Sigmoid colon (tissue), 7 donors: Measurements from ENCODE around the gene GRIA1. TPM values are rescaled to one million over a fixed set of nuclear protein-coding genes. Genes with fewer than 3 reads are reported as not detected.

ENCODE experiments used
- DNase-seq: peaks from one replicate; pipeline ENCODE4 v3.0.0-alpha.2; 2019
- H3K27ac ChIP-seq, 4 donors: fragments of 200-600 bp; sonication (generic); one replicate each; pipeline ENCODE4 v1.5.1; 2016 to 2019; ENCODE audit warnings: mild to moderate bottlenecking in 1 of 4
- H3K27me3 ChIP-seq, 3 donors: fragments of 200-600 bp; sonication (generic); one replicate each; pipeline ENCODE4 v1.5.1; 2019; ENCODE audit warnings: mild to moderate bottlenecking in 1 of 3
- H3K36me3 ChIP-seq, 4 donors: fragments of 200-600 bp; sonication (generic); one replicate each; pipeline ENCODE4 v1.5.1; 2016 to 2019
- H3K4me1 ChIP-seq, 4 donors: fragments of 200-600 bp; sonication (generic); one replicate each; pipeline ENCODE4 v1.5.1; 2017 to 2019
- H3K4me3 ChIP-seq, 4 donors: fragments of 200-600 bp; sonication (generic); one replicate each; pipeline ENCODE4 v1.5.1; 2017 to 2019; ENCODE audit warnings: mild to moderate bottlenecking in 2 of 4, moderate library complexity in 1 of 4
- H3K9me3 ChIP-seq, 4 donors: fragments of 200-600 bp in 3 of 4; sonication (generic) in 3 of 4; one replicate each; pipeline versions ENCODE4 v1.5.1 to v1.6.1; 2013 to 2019
- EP300 ChIP-seq, 4 donors: sonication (generic); formaldehyde crosslinking; IDR thresholded peaks; one replicate each; pipeline ENCODE4 v1.6.1; 2017; ENCODE audit warnings: antibody characterized with exemption in 4 of 4
- POLR2A ChIP-seq, 2 donors: fragments of 450-650 bp; IDR thresholded peaks; one replicate each; pipeline ENCODE4 v1.6.1; 2016; ENCODE audit warnings: antibody characterized with exemption in 2 of 2, mild to moderate bottlenecking in 2 of 2, moderate library complexity in 2 of 2
- POLR2AphosphoS5 ChIP-seq, 4 donors: sonication (generic); formaldehyde crosslinking; IDR thresholded peaks; one replicate each; pipeline ENCODE4 v1.6.1; 2017; ENCODE audit warnings: antibody characterized with exemption in 4 of 4
- WGBS, 2 donors: extraction: QIAGEN DNeasy Blood & Tissue Kit; methylation state at CpG; one replicate each; pipeline ENCODE4 v1.1.7; 2013; 5-methylcytosine and 5-hydroxymethylcytosine counted together
- intact Hi-C: fragments of 100-400 bp; cut with DNase I; formaldehyde crosslinking; loops from one replicate; pipeline ENCODE4 v1.15.1; 2023
- polyA plus RNA-seq, 3 donors: library from polyadenylated mRNA; stranded (reverse); fragments of 200-250 nt; gene quantifications; one replicate each; pipeline ENCODE4 v1.2.3, GENCODE V29; 2013
- total RNA-seq, 4 donors: library from RNA; depleted of rRNA; stranded (reverse); fragments of >200 nt; gene quantifications; one replicate each; pipeline ENCODE4 v1.1.0, GENCODE V29; 2016
- TF ChIP-seq, protein P1 (sequence below), 4 experiments: fragments of 450-650 bp in 3 of 4; fragments of 200-600 bp in 1 of 4; IDR thresholded peaks; one replicate each; pipeline ENCODE4 v1.5.1; 2016 to 2019; ENCODE audit warnings: antibody characterized with exemption in 4 of 4, mild to moderate bottlenecking in 3 of 4, moderate library complexity in 2 of 4
- donor health status: healthy with polysubstance abuse.
- donor health status: Bipolar disorder and iron deficiency.
- donor health status: healthy.

GRIA1 gene
- total and polyA plus RNA-seq, 7 donors: under 0.01 to 1.5 (median 0.51) TPM; not detected in 1

GRCh38 chr5:153784277-153784676 is 293.8 kb downstream of the GRIA1 start:
- Histone ChIP-seq H3K36me3 (no peaks in the 10 kb centered on the region), H3K27me3 (no peaks in the 10 kb centered on the region), H3K4me3 (no peak overlapping the region), H3K4me1 (no peaks in the 10 kb centered on the region), H3K27ac (no peak overlapping the region), H3K9me3 (no peaks in the 10 kb centered on the region)
- TF ChIP-seq, protein P1, sequence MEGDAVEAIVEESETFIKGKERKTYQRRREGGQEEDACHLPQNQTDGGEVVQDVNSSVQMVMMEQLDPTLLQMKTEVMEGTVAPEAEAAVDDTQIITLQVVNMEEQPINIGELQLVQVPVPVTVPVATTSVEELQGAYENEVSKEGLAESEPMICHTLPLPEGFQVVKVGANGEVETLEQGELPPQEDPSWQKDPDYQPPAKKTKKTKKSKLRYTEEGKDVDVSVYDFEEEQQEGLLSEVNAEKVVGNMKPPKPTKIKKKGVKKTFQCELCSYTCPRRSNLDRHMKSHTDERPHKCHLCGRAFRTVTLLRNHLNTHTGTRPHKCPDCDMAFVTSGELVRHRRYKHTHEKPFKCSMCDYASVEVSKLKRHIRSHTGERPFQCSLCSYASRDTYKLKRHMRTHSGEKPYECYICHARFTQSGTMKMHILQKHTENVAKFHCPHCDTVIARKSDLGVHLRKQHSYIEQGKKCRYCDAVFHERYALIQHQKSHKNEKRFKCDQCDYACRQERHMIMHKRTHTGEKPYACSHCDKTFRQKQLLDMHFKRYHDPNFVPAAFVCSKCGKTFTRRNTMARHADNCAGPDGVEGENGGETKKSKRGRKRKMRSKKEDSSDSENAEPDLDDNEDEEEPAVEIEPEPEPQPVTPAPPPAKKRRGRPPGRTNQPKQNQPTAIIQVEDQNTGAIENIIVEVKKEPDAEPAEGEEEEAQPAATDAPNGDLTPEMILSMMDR (IDR thresholded peaks at IDR 0.05): no peak
- no peak for TF ChIP-seq EP300 (IDR thresholded peaks at IDR 0.05)
- TF ChIP-seq POLR2A (IDR thresholded peaks at IDR 0.05): no peak
- TF ChIP-seq POLR2AphosphoS5 (IDR thresholded peaks at IDR 0.05): no peak
- no peak for DNase-seq
- intact Hi-C loops: no loop called here
- WGBS, 2 donors: 79 to 81% methylated on average over 3 of the region's 3 CpGs

DNA sequence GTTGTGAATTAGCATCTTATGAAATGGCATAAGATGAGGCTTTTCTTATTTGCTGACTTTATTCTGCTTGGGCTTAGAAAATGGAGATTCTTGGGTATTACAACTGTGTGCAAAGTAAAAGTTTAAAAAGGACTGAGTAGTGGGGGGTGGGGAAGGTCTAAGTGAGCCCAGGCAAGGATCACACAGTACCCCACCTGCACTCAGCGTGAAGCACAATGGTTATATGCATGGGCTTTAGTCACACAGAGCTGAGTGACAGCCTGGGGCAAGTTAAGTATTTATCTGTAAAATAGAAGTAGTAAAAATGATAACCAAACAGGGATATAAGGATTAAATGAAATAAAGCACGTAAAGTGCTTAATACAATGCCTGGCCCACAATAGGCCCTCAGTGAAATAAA is 300.9 kb downstream of the GRIA1 start:
- no peaks in the 10 kb centered on the region for H3K4me1 ChIP-seq
- H3K27me3 ChIP-seq: no peaks in the 10 kb centered on the region
- 89 to 90% methylated on average over 2 of the region's 2 CpGs for WGBS, 2 donors
- no peak overlapping the region for H3K4me3 ChIP-seq
- DNase-seq: no peak
- no peak overlapping the region for H3K27ac ChIP-seq
- no peaks in the 10 kb centered on the region for H3K9me3 ChIP-seq
- intact Hi-C loops: no loop called here
- TF ChIP-seq POLR2AphosphoS5 (IDR thresholded peaks at IDR 0.05) (no peak), POLR2A (IDR thresholded peaks at IDR 0.05) (no peak)
- H3K36me3 ChIP-seq: no peaks in the 10 kb centered on the region

GRCh38 chr5:153792305-153792704 is 301.8 kb downstream of the GRIA1 start:
- TF ChIP-seq POLR2AphosphoS5 (IDR thresholded peaks at IDR 0.05) (no peak), POLR2A (IDR thresholded peaks at IDR 0.05) (no peak), EP300 (IDR thresholded peaks at IDR 0.05) (no peak)
- TF ChIP-seq, protein P1 (IDR thresholded peaks at IDR 0.05): no peak
- no peak overlapping the region for H3K27ac ChIP-seq
- intact Hi-C loops: no loop called here

GRCh38 chr5:153793699-153794098 is 303.2 kb downstream of the GRIA1 start:
- no peak for TF ChIP-seq POLR2AphosphoS5 (IDR thresholded peaks at IDR 0.05)
- TF ChIP-seq EP300 (IDR thresholded peaks at IDR 0.05): no peak
- no peak for TF ChIP-seq POLR2A (IDR thresholded peaks at IDR 0.05)
- TF ChIP-seq, protein P1 (IDR thresholded peaks at IDR 0.05): no peak
- DNase-seq: no peak
- WGBS, 2 donors: 93 to 98% methylated on average over 1 of the region's 1 CpG
- no peak overlapping the region for H3K4me3 ChIP-seq
- no peaks in the 10 kb centered on the region for H3K9me3 ChIP-seq
- no peaks in the 10 kb centered on the region for H3K27me3 ChIP-seq
- no peaks in the 10 kb centered on the region for H3K4me1 ChIP-seq
- no peaks in the 10 kb centered on the region for H3K36me3 ChIP-seq
- H3K27ac ChIP-seq: no peak overlapping the region
- intact Hi-C loops: no loop called here

More at GRCh38 chr5:153792305-153792704, 301.8 kb downstream of the GRIA1 start:
- H3K36me3 ChIP-seq: no peaks in the 10 kb centered on the region
- H3K9me3 ChIP-seq: no peaks in the 10 kb centered on the region
- H3K27me3 ChIP-seq: no peaks in the 10 kb centered on the region
- H3K4me3 ChIP-seq: no peak overlapping the region
- H3K4me1 ChIP-seq: no peaks in the 10 kb centered on the region
- no peak for DNase-seq

DNA sequence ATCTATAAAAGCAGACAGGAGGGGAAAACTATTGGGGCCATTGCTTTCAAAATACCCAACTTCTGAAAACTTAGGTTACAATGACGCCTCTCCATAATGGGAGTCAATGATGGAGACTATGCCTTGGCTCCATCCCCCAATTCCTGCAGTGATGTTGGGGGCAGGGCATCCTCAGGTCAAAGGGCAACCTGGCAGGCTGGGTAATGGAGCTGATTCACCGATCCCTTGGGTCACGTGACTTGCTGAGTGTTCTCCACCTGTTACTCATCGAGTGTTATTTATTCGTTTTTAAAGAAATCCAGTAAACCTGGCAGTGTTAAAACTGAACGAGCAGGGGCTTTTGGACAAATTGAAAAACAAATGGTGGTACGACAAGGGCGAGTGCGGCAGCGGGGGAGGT is 303.9 kb downstream of the GRIA1 start:
- Histone ChIP-seq H3K27me3 (no peaks in the 10 kb centered on the region), H3K4me3 (no peak overlapping the region), H3K4me1 (no peaks in the 10 kb centered on the region), H3K36me3 (no peaks in the 10 kb centered on the region), H3K27ac (no peak overlapping the region), H3K9me3 (no peaks in the 10 kb centered on the region)
- DNase-seq: no peak
- intact Hi-C loops: no loop called here
- TF ChIP-seq, protein P1 (IDR thresholded peaks at IDR 0.05): no peak
- TF ChIP-seq EP300 (IDR thresholded peaks at IDR 0.05) (no peak), POLR2A (IDR thresholded peaks at IDR 0.05) (no peak), POLR2AphosphoS5 (IDR thresholded peaks at IDR 0.05) (no peak)
- WGBS, 2 donors: 86 to 90% methylated on average over 10 of the region's 10 CpGs
